Osteoblast (primary cell): ENCODE data around the gene HOXC13. TPM values are rescaled to one million over a fixed set of nuclear protein-coding genes. Genes with fewer than 3 reads are reported as not detected.

Experiments
- DNase-seq: peaks from one replicate; pipeline ENCODE4 v3.0.0; 2011; ENCODE audit warnings: low spot score, mixed read lengths; ENCODE audit not compliant: insufficient read length; ENCODE audit errors: missing footprints
- H2AFZ ChIP-seq: 2 replicates; pipeline ENCODE4 v1.6.0; 2011; ENCODE audit warnings: mild to moderate bottlenecking, low read length
- H3K27ac ChIP-seq: 2 replicates; pipeline ENCODE4 v1.5.1; 2011; ENCODE audit warnings: mild to moderate bottlenecking, low read depth, low read length, moderate library complexity
- H3K27me3 ChIP-seq: 2 replicates; pipeline ENCODE4 v1.6.0; 2012; ENCODE audit warnings: mild to moderate bottlenecking, control low read depth, inconsistent platforms, low read length, moderate library complexity; ENCODE audit not compliant: insufficient read depth
- H3K36me3 ChIP-seq: 2 replicates; pipeline ENCODE4 v1.5.1; 2011; ENCODE audit warnings: mild to moderate bottlenecking, low read length, control low read depth, moderate library complexity; ENCODE audit not compliant: insufficient read depth
- H3K4me1 ChIP-seq: 2 replicates; pipeline ENCODE4 v1.5.1; 2011; ENCODE audit warnings: mild to moderate bottlenecking, low read length, control low read depth, moderate library complexity; ENCODE audit not compliant: insufficient read depth
- H3K4me2 ChIP-seq: 2 replicates; pipeline ENCODE4 v1.6.0; 2011; ENCODE audit warnings: mild to moderate bottlenecking, low read length; ENCODE audit not compliant: insufficient read depth
- H3K4me3 ChIP-seq: fragments of 200-600 bp; sonication (generic); 3 replicates; pipeline ENCODE4 v1.5.1; 2012; ENCODE audit warnings: mild to moderate bottlenecking, low read length, inconsistent platforms; ENCODE audit not compliant: insufficient read depth
- H3K79me2 ChIP-seq: 2 replicates; pipeline ENCODE4 v1.6.0; 2012; ENCODE audit warnings: mild to moderate bottlenecking, low read length, control low read depth, inconsistent platforms; ENCODE audit not compliant: insufficient read depth
- H3K9me3 ChIP-seq: 2 replicates; pipeline ENCODE4 v1.5.1; 2011; ENCODE audit warnings: low read depth, low read length, control low read depth
- H4K20me1 ChIP-seq: 2 replicates; pipeline ENCODE4 v1.6.0; 2012; ENCODE audit warnings: mild to moderate bottlenecking, low read length, control low read depth; ENCODE audit not compliant: insufficient read depth
- total RNA-seq: library from RNA; depleted of rRNA; stranded (reverse); fragments of >200 nt; gene quantifications from 2 replicates; pipeline ENCODE4 v1.2.3, GENCODE V29; 2012
- TF ChIP-seq, protein P1 (sequence below): IDR thresholded peaks from 2 replicates; pipeline ENCODE4 v1.5.1; 2011; ENCODE audit warnings: mild to moderate bottlenecking, low read depth, low read length, moderate library complexity; ENCODE audit errors: extremely low read depth

HOXC13 gene
- total RNA-seq, 1 donor: not detected

DNA sequence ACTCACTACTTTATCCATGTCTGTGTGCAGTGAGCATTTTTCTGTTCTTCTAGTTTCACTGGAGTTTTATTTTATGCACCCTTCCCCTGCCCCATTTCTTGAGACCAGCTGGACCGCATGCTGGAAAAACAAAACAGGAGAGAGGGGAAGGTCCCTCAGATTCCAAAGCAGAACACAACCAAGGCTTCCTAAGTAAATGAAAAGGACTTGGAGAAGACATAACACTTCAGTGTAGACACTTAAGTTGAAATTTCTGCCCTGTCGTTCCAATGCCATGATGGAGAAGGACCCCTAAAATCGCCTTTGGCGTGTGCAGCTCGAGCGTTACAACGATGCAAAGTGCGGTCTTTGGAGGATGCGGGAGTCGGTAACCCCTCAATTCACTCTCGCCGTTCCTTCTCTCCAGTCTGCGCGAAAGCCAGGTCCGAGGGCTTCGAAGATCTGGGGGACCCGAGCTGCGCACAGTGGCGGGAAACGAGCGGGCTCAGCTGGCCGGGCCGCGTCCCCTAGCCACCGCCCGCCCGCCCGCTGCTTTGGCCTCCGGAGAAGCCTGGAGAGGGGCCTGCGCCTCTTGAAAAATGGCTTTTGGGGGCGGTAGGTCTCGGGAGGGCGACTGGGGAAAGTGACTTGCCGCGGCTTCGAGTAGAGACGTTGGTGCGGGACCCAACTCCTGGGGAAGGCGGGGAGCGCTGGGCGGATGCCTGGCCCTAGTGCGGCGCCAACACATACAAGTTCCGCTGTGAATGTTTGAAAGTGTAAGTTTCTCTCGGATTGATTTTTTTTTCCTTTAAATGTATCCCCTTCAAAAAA lies 11.2 kb upstream of the HOXC13 start:
- Histone ChIP-seq H3K27me3 (peaks cover 100% of the 10 kb centered on the region), H3K27ac (no peak overlapping the region), H3K36me3 (no peaks in the 10 kb centered on the region), H3K79me2 (no peaks in the 10 kb centered on the region), H2AFZ (no peak overlapping the region), H3K4me3 (no peak overlapping the region), H3K4me2 (no peak overlapping the region), H3K4me1 (no peaks in the 10 kb centered on the region), H4K20me1 (no peaks in the 10 kb centered on the region), H3K9me3 (no peaks in the 10 kb centered on the region)
- no peak for DNase-seq
- TF ChIP-seq, protein P1, sequence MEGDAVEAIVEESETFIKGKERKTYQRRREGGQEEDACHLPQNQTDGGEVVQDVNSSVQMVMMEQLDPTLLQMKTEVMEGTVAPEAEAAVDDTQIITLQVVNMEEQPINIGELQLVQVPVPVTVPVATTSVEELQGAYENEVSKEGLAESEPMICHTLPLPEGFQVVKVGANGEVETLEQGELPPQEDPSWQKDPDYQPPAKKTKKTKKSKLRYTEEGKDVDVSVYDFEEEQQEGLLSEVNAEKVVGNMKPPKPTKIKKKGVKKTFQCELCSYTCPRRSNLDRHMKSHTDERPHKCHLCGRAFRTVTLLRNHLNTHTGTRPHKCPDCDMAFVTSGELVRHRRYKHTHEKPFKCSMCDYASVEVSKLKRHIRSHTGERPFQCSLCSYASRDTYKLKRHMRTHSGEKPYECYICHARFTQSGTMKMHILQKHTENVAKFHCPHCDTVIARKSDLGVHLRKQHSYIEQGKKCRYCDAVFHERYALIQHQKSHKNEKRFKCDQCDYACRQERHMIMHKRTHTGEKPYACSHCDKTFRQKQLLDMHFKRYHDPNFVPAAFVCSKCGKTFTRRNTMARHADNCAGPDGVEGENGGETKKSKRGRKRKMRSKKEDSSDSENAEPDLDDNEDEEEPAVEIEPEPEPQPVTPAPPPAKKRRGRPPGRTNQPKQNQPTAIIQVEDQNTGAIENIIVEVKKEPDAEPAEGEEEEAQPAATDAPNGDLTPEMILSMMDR: no peak

DNA sequence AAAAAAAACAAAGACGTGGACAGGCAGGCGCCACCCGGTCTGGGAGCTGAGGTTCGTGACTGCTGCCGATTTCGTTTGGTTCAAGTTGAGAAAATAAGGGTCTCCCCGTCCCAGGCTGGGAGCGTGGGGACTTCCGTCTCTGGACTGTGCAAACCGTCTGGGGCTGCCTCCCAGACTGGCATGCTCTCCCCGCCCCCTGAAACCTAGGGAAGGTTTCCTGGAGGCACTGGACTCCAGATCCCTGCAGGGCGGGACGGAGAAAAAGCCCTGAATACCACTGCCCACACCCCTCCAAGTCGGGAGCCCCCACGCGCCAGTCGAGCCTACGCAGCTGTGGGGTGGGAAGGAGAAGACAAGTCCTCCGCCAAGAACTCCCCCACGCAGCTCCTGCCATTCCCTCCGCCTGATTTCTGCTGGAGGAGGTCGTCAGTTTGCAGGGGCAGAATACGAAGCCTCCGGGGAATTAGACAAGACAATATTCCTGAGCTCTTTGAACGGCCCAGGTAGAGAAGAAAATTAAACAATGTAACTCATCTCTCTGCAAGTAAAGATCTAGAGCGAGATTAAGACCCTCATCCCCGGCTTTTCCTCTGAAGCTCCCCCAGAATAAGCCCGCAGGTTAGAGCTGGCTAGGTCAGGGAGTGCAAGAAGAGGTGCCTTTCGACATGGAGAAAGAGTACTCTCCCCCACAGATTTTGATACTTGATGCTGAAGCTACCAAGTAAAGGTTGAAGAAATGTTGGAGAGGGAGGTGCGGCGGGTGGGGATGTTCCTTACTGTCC lies 10.4 kb upstream of the HOXC13 start:
- H3K36me3 ChIP-seq: no peaks in the 10 kb centered on the region
- no peaks in the 10 kb centered on the region for H3K4me1 ChIP-seq
- H3K79me2 ChIP-seq: no peaks in the 10 kb centered on the region
- TF ChIP-seq, protein P1: no peak
- H3K9me3 ChIP-seq: no peaks in the 10 kb centered on the region
- no peaks in the 10 kb centered on the region for H4K20me1 ChIP-seq
- no peak overlapping the region for H3K4me2 ChIP-seq
- no peak overlapping the region for H3K27ac ChIP-seq
- H2AFZ ChIP-seq: no peak overlapping the region
- no peak for DNase-seq
- no peak overlapping the region for H3K4me3 ChIP-seq
- H3K27me3 ChIP-seq: peaks cover 100% of the 10 kb centered on the region

DNA sequence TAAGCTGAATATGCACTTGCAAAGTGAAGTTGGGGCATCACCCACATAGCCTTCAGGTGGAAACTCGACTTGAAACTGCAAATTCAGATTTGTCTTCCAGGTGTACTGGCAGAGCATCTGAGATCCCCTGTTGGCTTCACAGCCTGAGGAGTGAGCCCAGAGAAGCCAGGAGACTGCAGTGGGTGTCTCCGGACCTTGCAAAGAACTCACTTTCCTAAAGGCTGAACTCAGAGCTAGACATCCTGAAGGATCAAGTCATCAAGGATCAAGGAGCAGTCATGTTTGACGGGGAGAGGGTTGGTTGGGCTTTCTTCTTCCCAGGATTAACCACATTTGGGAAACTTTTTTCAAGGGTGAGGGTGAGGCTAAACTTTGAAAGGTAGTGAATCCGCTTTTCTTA lies 9.1 kb upstream of the HOXC13 start:
- peaks cover 100% of the 10 kb centered on the region for H3K27me3 ChIP-seq
- H2AFZ ChIP-seq: no peak overlapping the region
- no peaks in the 10 kb centered on the region for H3K4me1 ChIP-seq
- no peak overlapping the region for H3K4me3 ChIP-seq
- TF ChIP-seq, protein P1: no peak
- no peaks in the 10 kb centered on the region for H3K36me3 ChIP-seq
- H4K20me1 ChIP-seq: peaks cover 4% of the 10 kb centered on the region
- DNase-seq: no peak
- H3K27ac ChIP-seq: no peak overlapping the region
- no peaks in the 10 kb centered on the region for H3K79me2 ChIP-seq
- H3K9me3 ChIP-seq: no peaks in the 10 kb centered on the region
- no peak overlapping the region for H3K4me2 ChIP-seq
